Fibroblast of gingiva (primary cell): ENCODE measurements around the gene TNIK.
"Not testable (repeated sequence)": the region's sequence is repeated elsewhere in the genome, so short reads cannot be mapped to it uniquely, and the experiment has no call there.

Source experiments
- DNase-seq: peaks from one replicate; pipeline ENCODE4 v3.0.0-alpha.2; 2011; ENCODE audit warnings: low read depth

TNIK gene

GRCh38 chr3:171256445-171257250 is 203.6 kb downstream of the TNIK start:
- no peak for DNase-seq

GRCh38 chr3:171255236-171255806 is 204.9 kb downstream of the TNIK start:
- DNase-seq = no peak

GRCh38 chr3:171254315-171254714 is 205.9 kb downstream of the TNIK start:
- no peak for DNase-seq

- no peak for DNase-seq
Measured at GRCh38 chr3:171251835-171252234, 208.4 kb downstream of the TNIK start.

GRCh38 chr3:171250444-171250843 is 209.8 kb downstream of the TNIK start:
- DNase-seq = no peak

- DNase-seq = no peak
Measured at GRCh38 chr3:171249245-171249644, 211.0 kb downstream of the TNIK start.

GRCh38 chr3:171248426-171249111 is 211.6 kb downstream of the TNIK start:
- DNase-seq = no peak

- DNase-seq = no peak
Measured at GRCh38 chr3:171245796-171246765, 214.1 kb downstream of the TNIK start.

- no peak for DNase-seq
Measured at GRCh38 chr3:171242951-171243350, 217.3 kb downstream of the TNIK start.

- DNase-seq = no peak
Measured at GRCh38 chr3:171242170-171242569, 218.0 kb downstream of the TNIK start.

- DNase-seq = not testable (repeated sequence)
Measured at GRCh38 chr3:171241655-171242054, 218.6 kb downstream of the TNIK start.

- no peak for DNase-seq
Measured at GRCh38 chr3:171240504-171240835, 219.7 kb downstream of the TNIK start.

GRCh38 chr3:171239757-171240503 is 220.3 kb downstream of the TNIK start:
- DNase-seq = no peak

- DNase-seq = no peak
Measured at GRCh38 chr3:171237009-171237385, 223.2 kb downstream of the TNIK start.

GRCh38 chr3:171236265-171237008 is 223.8 kb downstream of the TNIK start:
- no peak for DNase-seq

GRCh38 chr3:171234298-171235010 is 225.8 kb downstream of the TNIK start:
- DNase-seq = no peak

- DNase-seq = no peak
Measured at GRCh38 chr3:171231361-171231760, 228.8 kb downstream of the TNIK start.

GRCh38 chr3:171230865-171231264 is 229.3 kb downstream of the TNIK start:
- no peak for DNase-seq

- no peak for DNase-seq
Measured at GRCh38 chr3:171229173-171229572, 231.0 kb downstream of the TNIK start.

- no peak for DNase-seq
Measured at GRCh38 chr3:171228240-171228639, 232.0 kb downstream of the TNIK start.
